ENCODE results near the gene CUL7.

CUL7 gene

GRCh38 chr6:43055966-43056365, 2.3 kb upstream of the CUL7 start:
- H3K36me3 Mint-ChIP-seq (ENCODE audit: low read depth) = peaks cover 39% of the 10 kb centered on the region
- H3K27ac Mint-ChIP-seq = peak overlapping the region; percentile 44 to 71 (median 70)
- H3K4me1 Mint-ChIP-seq = peaks cover 61% of the 10 kb centered on the region
- H3K4me3 Mint-ChIP-seq = peak overlapping the region; percentile 62 to 79 (median 74)
- no peaks in the 10 kb centered on the region for H3K9me3 Mint-ChIP-seq
- H3K27me3 Mint-ChIP-seq (ENCODE audit: low read depth) = no peaks in the 10 kb centered on the region
- TF ChIP-seq CTCF (IDR thresholded peaks at IDR 0.05; ENCODE audit: unreplicated experiment in 3 of 3) = no peak

- Mint-ChIP-seq H3K9me3 (no peaks in the 10 kb centered on the region), H3K27ac (peak overlapping the region; percentile 98 to 99 (median 99))
- TF ChIP-seq CTCF (IDR thresholded peaks at IDR 0.05; ENCODE audit: unreplicated experiment in 3 of 3) = no peak
These were observed 724 bp upstream of the CUL7 start for GRCh38 chr6:43054206-43054943.

GRCh38 chr6:43052842-43053544, 658 bp downstream of the CUL7 start:
- TF ChIP-seq CTCF (IDR thresholded peaks at IDR 0.05; ENCODE audit: unreplicated experiment in 3 of 3) = no peak
- peak overlapping the region; percentile 96 to 98 (median 97) for H3K4me3 Mint-ChIP-seq
- H3K4me1 Mint-ChIP-seq = peaks cover 43% of the 10 kb centered on the region
- H3K27me3 Mint-ChIP-seq (ENCODE audit: low read depth) = no peaks in the 10 kb centered on the region
- H3K9me3 Mint-ChIP-seq = no peaks in the 10 kb centered on the region
- H3K27ac Mint-ChIP-seq = peak overlapping the region; percentile 98 to 99 (median 99)
- H3K36me3 Mint-ChIP-seq (ENCODE audit: low read depth) = peaks cover 54% of the 10 kb centered on the region

More at GRCh38 chr6:43054206-43054943, 724 bp upstream of the CUL7 start:
- peaks cover 55% of the 10 kb centered on the region for H3K36me3 Mint-ChIP-seq (ENCODE audit: low read depth)
- H3K4me3 Mint-ChIP-seq = peak overlapping the region; percentile 96 to 98 (median 97)
- H3K4me1 Mint-ChIP-seq = peaks cover 57% of the 10 kb centered on the region
- no peaks in the 10 kb centered on the region for H3K27me3 Mint-ChIP-seq (ENCODE audit: low read depth)

GRCh38 chr6:43052225-43052841, 1.3 kb downstream of the CUL7 start:
- H3K27ac Mint-ChIP-seq = peak overlapping the region; percentile 98 to 99 (median 99)
- TF ChIP-seq CTCF (IDR thresholded peaks at IDR 0.05; ENCODE audit: unreplicated experiment in 3 of 3) = no peak
- no peaks in the 10 kb centered on the region for H3K9me3 Mint-ChIP-seq
- peak overlapping the region; percentile 96 to 98 (median 97) for H3K4me3 Mint-ChIP-seq
- no peaks in the 10 kb centered on the region for H3K27me3 Mint-ChIP-seq (ENCODE audit: low read depth)
- H3K4me1 Mint-ChIP-seq = peaks cover 41% of the 10 kb centered on the region
- peaks cover 53% of the 10 kb centered on the region for H3K36me3 Mint-ChIP-seq (ENCODE audit: low read depth)

- TF ChIP-seq CTCF (IDR thresholded peaks at IDR 0.05; ENCODE audit: unreplicated experiment in 3 of 3) = no peak
- H3K4me1 Mint-ChIP-seq = peaks cover 41% of the 10 kb centered on the region
- H3K9me3 Mint-ChIP-seq = no peaks in the 10 kb centered on the region
- H3K36me3 Mint-ChIP-seq (ENCODE audit: low read depth) = peaks cover 61% of the 10 kb centered on the region
- H3K27ac Mint-ChIP-seq = peak overlapping the region in 2 of 3 experiments; percentile 2 to 50
- no peaks in the 10 kb centered on the region for H3K27me3 Mint-ChIP-seq (ENCODE audit: low read depth)
- peak overlapping the region; percentile 18 to 98 (median 97) for H3K4me3 Mint-ChIP-seq
These were observed 2.7 kb downstream of the CUL7 start for GRCh38 chr6:43050981-43051380.
